CD4-positive, alpha-beta T cell treated with Interferon gamma for 1 hour (primary cell): ENCODE data around the gene ARL8B.
A peak's percentile ranks its signal among the peaks of the same experiment; 100 is the strongest.
"Not testable (repeated sequence)": the region's sequence is repeated elsewhere in the genome, so short reads cannot be mapped to it uniquely, and the experiment has no call there.

Experiments used
- DNase-seq: peaks from one replicate; pipeline ENCODE4 v3.0.0-alpha.2; 2020

Gene ARL8B

DNA sequence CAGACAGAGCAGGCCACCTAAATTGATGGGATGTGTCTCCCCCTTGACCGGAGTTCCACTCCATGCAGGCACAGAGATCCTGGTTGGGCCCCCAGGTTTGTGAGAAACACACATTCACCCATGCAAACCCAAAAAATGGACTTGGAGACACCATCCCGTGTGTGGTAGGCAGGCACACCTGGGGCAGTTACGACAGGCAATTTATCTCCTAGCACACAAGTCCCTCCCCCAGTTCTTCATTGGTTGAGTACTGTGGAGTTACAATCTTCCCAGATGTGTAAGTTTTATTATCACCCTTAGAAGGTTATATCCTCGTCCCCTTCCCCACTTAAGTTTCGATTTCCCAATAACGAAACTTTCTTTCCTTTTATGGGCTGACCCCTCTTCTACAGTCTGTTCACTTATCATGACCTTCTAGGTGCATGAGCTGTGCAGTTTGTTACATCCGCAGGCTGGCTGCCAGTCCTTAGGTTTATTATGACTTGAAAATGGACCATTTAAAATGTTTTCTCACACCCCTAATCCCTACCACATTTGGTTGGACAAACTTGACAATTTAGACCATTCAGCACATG is 27.3 kb downstream of the ARL8B start:
- no peak for DNase-seq

DNA sequence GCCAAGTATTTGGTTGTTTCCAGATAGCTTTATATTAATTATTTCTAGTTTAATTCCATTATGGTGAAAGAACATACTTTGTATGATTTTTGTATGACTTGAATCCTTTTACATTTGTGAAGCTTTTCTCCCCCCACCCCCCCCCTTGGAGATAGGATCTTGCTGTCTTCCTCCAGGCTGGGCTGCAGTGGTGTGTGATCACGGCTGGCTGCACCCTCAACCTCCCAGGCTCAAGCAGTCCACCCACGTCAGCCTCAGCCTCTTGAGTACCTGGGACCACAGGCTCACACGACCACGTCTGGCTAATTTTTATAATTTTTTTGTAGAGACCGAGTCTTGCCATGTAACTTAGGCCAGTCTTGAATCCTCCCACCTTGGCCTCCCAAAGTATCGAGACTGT is 29.5 kb downstream of the ARL8B start:
- DNase-seq, result no peak

DNA sequence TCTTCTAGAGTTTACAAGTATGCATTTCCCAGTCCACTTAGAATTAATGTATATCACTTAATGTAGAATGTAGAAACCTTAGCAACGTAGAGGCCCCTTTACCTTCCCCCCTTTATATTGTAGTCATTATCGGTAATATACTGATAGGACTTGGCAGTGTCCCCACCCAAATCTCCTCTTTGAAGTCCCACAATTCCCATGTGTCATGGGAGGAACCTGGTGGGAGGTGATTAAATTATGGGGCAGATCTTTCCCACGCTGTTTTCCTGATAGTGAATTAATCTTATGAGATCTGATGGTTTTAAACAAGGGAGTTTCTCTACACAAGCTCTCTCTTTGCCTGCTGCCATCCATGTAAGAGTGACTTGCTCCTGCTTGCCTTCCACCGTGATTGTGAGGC is 31.0 kb downstream of the ARL8B start:
- no peak for DNase-seq

DNA sequence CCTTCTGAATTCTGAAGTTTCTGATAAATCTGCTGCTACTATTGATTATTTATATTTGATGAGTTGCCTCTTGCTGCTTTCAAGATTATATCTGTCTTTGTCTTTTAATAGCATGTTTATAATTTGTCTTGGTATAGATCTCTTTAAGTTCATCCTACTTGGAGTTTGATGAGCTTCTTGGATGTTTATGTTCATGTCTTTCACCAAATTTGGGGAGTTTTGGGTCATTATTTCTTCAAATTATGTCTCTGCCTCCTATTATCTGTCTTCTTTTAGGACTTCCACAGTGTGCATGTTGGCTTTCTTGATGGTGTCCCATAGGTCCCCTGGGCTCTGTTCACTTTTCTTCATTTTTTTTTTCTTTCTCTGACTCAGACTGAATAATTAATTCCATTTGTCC is 33.1 kb downstream of the ARL8B start:
- no peak for DNase-seq

DNA sequence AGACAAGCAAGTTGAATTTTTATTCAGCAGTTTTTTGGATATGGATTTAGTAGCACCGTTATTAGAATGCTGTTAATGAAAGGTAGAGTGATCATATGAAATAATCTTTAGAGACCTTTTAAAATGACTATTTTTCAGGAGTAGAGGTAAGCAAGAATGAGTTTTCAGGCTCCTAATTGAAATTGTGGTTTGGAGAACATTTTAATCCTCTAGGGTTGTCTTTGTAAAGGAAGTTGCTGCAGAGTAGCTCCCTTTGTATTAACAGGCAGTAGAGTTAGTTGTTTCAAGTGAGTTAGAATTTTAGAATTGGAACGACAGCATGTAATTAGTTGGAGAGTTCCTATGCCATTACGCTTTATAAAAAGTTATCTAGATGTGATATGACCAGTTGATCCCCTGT is 38.2 kb downstream of the ARL8B start:
- DNase-seq, result no peak

- no peak for DNase-seq
Measured at GRCh38 chr3:5160940-5161858, 39.1 kb downstream of the ARL8B start.

DNA sequence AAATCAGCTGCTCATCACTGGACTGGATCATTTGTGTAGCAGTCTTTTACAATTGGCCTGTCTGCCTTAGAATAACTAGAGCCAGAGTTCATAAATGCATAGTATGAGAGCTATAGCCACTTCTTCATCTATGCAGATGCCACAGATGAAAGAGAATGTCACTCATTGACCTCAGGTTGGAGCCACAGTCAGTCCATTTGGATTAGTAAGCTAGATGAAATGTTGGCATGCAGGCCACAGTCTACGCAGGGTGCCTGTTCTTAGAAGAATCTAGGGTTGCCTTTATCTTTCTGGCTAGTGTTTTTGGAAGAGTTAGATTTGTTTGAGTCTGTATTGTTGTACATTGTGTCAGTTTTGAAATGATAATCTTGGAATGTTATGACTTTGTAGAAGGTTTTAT is 40.0 kb downstream of the ARL8B start:
- DNase-seq, result no peak

- no peak for DNase-seq
Measured at GRCh38 chr3:5165698-5166097, 43.6 kb downstream of the ARL8B start.

GRCh38 chr3:5166846-5167245 is 44.8 kb downstream of the ARL8B start:
- DNase-seq, result no peak

GRCh38 chr3:5168110-5168509 is 46.0 kb downstream of the ARL8B start:
- DNase-seq, result no peak

DNA sequence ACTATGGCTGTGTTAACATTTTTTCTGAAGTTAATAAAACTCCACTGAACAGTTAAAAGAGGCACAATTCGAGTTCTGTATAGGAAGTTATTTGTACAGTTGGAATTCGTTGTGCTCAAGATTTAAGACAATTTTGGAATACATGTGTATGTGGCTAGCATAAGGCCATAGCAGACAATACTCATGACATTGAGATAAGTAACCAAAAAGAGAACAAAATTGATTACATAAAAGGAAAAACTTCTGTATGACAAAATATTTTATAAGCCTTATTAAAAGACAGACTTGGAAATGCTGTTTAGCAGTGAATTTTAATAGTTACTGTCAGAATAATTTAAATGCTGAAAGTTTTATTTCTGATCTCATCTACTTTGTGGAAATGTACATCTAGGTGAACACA is 47.7 kb downstream of the ARL8B start:
- no peak for DNase-seq

- no peak for DNase-seq
Measured at GRCh38 chr3:5170975-5171374, 48.9 kb downstream of the ARL8B start.

GRCh38 chr3:5172018-5172417 is 49.9 kb downstream of the ARL8B start:
- DNase-seq, result no peak

DNA sequence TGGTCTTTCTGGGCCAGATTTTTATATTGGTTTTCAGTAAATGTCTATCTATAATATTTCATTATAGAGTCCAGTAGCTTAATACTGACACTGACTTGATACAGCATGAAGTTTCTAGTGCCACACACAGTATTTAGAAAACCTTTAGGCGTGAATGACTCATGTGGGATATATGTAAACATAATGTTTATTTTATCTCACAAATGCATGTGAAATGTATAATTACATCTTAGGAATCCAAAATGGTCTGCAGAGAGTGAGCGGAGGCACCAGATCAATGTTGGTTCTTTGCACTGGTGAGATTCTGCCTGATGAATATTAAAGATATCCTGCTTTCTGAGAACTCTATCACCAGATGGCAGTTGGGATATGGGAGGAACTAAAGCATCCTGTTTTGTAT is 56.9 kb downstream of the ARL8B start:
- DNase-seq, result not testable (repeated sequence)

DNA sequence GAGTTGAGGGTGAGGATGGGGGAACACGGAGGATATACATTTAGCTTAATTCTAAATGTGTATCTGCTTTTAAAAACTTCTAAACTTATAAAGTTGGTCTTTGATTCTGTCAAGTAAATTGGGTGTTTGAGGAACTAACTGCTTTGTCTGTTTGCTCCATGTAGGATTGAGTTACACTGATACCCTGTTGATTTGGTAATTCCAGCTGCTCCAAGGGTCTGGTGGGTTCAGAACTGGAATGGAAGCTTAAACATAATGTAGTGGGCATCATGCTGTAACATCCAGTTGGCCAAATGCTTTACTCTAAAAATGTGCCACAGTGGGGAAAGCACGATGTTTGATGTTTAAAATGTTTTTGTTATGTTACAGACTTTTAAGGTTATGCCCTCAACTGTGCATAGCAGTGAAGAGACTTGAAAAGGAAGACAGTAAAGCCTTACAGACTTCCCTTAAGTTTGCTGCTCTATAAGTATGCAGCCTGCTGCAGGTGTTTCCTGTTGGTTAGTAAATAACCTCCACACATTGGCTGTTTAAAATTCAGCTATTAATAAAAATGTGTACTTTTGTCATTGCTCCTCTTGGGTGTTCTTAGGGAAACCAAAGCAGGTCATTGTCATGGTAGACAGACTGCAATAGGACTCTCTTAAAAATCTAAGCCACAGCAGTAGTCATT is 59.5 kb downstream of the ARL8B start:
- DNase-seq, result peak; percentile 27

- DNase-seq, result not testable (repeated sequence)
Measured at GRCh38 chr3:5183714-5184113, 61.6 kb downstream of the ARL8B start.

DNA sequence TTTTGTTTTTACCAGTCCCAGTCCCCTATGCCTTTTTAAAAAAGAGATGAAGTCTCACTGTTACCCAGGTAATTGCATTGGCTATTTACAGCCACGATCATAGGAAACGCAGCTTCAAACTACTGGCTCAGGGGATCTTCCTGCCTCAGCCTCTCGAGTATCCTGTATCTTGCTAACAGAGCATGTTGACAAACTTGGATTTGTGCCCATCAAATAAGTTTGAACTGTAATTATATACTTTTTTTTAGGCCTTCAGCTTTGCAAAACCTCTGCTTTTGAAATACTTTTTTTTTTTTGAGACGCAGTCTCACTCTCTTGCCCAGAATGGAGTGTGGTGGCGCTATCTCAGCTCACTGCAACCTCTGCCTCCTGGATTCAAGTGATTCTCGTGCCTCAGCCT is 62.4 kb downstream of the ARL8B start:
- DNase-seq, result no peak

DNA sequence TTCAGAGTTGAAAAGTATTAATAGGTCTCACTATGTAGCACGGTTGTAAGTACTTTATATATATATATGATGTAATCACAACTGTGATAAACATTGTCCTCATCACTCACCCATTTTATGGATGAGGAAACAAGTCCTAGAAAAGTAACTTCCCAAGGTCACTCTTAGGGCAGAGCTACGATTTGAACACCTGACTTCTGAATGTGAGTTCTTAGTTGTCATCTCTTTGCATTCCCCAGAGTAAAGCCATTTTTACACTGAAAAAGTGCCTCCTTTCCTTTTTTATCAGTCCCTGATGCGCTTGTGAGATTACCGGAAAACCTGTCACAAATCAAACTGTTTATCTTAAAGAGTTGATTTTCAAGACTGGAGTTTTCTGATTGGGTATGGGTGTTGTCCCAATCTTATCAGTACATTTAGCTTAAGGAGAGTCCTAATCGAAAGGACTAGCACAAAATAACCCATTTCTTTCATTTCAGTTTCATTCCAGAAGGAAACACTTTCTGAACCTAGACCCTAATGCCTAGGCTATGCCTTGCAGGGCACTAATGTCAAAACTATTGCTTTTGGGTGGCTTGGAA is 63.1 kb downstream of the ARL8B start:
- DNase-seq, result no peak

DNA sequence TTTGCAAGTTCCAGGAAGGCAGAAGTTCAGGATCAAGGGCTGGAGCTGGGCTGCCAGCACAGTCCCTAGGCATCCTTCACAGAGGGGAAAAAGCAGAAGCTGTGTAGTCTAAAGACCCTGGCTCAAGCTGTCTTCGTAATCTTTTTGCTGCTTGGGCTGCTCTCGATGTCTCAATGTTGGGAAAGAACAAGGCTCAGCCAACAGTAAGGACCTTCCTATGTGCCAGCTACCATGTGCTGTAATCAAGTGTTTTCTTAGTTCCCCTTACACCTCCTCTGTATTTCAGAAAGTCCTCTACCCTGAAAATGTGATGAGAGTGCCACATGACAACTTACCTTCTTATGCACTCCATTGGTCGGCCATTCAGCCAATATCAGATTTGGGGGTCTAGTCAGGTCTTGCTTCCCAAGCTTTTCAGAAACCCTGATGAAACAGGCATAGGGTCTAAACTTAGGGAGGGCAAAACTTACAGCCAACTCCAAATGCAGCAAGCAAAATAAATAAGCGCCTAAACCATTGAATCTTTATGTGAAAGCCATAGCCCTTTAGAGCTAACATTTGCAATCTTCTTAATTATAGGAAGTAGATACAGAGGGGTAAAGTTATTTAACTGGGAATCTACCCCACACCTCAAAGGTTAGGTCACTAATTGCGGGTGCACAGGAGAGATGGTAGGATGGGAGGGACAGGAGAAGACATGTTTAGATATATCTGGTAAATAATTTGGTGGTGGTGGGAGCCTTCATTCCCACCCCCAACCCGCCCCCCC is 64.2 kb downstream of the ARL8B start:
- peak; percentile 40 for DNase-seq

GRCh38 chr3:5186858-5187155 is 64.7 kb downstream of the ARL8B start:
- no peak for DNase-seq

GRCh38 chr3:5187156-5187919 is 65.2 kb downstream of the ARL8B start, which contains the start of gene EDEM1:
Gene EDEM1, plus strand, starts transcription at chr3:5187707. Its CDS starts 99 bp downstream, at chr3:5187806.
- DNase-seq, result peak; percentile 96

- peak; percentile 45 for DNase-seq
Measured at GRCh38 chr3:5187920-5188418, 65.9 kb downstream of the ARL8B start.
